GM21717 (cell line): ENCODE measurements around the gene ZNF587B.
A peak's percentile ranks its signal among the peaks of the same experiment; 100 is the strongest.
"Not testable (repeated sequence)": the region's sequence is repeated elsewhere in the genome, so short reads cannot be mapped to it uniquely, and the experiment has no call there.

ENCODE experiments used
- ATAC-seq: cut with Tn5 transposase; IDR thresholded peaks from one replicate; pipeline ENCODE4 v1.9.1; 2021; ENCODE audit warnings: mild to moderate bottlenecking, moderate library complexity; ENCODE audit not compliant: unreplicated experiment

The ZNF587B gene

DNA sequence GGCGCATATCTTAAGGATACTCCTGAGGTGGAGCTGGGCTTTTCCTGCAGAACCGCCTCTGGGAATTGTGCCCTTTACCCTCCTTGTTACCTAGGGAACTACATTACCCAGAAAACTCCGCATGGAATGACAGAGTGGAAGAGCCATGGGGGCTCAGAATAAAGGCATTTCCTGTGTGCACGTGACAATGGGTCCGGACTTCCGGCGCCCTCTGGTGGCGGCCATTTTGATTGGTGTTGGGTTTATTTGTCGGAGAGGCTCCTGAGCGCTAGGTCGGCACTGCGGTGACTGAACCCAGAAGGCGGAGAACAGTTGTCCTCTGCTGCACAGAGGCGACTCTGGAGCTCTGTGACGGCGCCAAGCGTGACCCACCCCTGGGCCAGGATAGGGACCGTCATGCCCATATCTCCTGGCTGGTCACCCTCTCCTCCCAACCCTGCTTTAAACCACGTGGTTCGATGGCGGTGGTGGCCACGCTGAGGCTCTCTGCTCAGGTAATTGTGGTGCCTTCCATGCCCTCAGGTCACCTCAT is at the start of gene ZNF587B:
ZNF587B (plus strand) TSS at position 229 of the 532 bp plus-strand sequence; CDS start at position 459, 230 bp downstream.
- ATAC-seq = no peak

DNA sequence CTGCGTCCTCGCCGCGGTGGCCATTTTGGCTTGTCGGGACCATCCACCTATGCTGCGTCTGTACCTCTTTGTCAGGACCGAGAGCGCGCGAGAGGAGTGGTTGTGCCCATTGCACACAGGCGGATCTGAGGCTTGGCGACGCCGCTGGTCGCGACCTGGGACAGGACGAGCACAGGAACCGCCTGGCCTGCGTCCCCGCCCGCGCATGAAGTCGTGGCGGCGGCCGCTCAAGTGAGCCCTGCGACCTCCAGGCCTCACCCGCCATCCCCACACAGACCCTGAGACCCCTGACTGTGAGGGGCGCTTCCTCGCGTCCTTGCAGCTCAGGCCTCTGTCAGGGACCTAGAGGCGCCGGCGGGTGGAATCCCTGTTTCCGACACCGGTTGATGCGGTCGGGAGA is 43.8 kb upstream of the ZNF587B start:
- ATAC-seq = no peak

DNA sequence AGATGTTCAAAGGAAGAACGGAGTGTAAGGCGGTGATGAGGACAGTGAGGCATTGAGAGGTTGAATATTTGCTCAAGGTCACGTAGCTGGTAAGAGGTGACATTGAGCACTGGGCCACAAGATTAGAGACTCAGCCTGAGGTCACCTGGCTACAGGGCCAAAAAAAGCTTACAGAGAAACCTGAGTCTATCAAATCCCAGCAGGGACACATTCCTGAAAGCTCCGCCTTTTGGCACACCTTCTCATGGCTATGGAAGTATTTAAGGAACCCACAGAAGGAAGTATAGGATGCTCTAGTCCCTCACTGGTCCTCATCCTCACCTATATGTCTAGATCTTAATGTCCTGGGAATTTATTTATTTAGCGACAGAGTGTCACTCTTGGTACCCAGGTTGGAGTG is 43.2 kb upstream of the ZNF587B start:
- no peak for ATAC-seq

DNA sequence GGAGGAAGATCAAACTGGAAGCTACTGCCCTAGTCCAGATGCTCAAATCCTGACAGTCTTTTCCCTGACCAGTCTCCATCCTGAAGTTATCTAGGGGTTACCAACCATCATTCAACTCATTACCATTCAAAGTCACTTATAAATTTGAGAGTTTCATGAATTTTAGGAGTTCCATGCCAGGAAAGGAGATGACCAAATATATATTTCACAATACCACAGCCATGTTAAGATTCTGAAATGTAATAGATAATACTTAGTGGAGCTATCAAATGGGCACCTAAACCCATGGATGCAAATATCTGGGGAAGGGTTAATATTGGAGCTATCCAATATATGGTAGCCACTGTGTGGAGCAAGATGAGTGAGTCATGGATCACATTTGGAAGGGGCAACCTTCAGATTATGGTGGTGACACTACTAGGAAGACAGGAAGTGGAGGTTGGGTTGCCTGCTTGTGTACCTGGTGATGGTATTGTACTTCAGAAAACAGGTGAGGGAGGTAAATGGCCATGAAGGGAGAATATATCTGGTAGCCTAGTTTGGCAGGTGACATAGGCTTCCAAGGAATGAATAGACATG is 41.9 kb upstream of the ZNF587B start:
- ATAC-seq = no peak

DNA sequence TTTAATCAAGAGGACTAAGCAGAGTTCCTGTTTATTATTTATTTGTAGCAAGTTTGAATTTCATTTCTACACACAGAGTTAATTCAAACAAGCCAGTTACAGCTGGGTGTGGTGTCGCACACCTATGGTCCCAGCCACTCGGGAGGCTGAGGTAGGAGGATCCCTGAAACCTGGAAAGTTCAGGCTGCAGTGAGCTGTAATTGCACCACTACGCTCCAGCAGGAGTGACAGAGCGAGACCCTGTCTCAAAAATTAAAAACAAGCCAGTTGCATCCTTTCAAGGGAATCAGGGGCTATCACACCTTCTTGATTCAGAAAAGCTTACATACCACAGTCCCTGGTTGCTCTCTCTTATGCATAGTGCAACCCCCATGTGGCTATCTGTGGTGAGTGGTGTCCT is 40.8 kb upstream of the ZNF587B start:
- no peak for ATAC-seq

DNA sequence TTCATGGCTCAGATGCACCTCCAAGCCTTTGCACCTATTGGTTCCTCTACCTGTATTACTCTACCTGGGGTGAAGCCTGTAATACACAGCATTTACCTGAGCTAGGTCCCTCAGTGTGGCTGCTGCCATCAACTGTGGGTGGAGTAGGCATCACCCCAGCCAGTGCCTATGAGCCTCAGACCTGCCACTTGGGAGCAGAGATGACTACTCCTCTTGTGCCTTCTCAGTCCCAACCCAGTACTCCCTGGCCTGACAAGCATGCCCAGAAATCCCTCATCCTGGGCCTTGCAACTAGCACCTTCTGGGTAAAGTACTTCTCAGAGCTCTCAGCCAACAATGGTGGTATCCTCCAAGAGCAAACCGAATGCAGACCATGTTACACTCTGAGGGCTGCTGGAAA is 33.5 kb upstream of the ZNF587B start:
- not testable (repeated sequence) for ATAC-seq

DNA sequence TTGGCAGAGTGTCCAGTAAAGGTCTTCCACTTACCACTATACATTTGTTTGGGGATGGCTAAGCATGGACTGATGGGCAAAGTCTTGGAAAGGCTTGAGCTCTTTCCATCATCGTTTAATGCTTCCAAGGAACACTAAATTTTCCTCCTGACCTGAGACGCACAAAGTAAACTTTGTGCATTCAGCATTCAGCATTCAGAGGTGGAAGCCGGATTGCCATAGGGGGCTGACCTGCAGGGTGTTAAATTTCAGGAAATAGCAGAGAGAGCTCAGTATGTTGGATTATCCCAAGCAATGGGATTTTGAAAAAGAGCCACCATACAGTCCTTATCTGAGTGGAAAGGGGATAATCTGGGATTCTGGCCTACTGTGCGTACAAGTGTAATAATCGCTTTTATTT is 29.4 kb upstream of the ZNF587B start:
- ATAC-seq = no peak

DNA sequence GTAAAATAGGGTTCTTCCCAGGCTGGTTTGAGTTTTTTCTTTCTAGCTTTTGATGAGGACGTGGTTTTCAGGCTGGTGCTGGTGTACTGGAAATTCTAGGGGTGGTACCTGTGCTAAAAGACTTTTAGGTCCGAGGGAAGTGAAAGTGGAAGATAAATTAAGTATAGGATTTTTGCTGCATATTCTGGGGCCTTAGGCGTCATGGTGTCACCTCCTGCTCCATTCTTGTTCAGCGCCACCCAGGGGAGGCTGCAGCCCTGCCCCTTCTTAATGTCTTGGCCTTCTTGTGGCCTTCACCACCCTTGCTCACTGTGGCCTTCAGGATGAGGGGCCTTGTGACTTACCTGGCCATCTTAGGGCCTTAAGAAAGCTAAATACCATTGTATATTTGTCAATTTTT is 27.8 kb upstream of the ZNF587B start:
- ATAC-seq = no peak

DNA sequence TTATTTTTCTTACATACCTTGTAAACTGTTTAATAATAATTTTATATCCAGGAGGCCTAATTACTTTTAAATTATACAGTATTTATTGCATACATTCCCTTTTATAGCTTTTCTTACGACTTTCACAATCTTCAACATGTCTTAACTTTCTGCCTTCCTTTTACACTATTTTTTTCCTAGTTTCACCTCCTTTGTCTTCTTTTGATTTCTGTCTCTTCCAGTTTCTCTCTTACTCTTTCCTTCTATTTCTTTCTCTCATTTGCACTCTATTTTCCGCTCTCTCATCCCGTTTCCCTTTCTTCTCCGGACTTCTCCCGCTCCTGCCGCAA is 26.9 kb upstream of the ZNF587B start:
- no peak for ATAC-seq

DNA sequence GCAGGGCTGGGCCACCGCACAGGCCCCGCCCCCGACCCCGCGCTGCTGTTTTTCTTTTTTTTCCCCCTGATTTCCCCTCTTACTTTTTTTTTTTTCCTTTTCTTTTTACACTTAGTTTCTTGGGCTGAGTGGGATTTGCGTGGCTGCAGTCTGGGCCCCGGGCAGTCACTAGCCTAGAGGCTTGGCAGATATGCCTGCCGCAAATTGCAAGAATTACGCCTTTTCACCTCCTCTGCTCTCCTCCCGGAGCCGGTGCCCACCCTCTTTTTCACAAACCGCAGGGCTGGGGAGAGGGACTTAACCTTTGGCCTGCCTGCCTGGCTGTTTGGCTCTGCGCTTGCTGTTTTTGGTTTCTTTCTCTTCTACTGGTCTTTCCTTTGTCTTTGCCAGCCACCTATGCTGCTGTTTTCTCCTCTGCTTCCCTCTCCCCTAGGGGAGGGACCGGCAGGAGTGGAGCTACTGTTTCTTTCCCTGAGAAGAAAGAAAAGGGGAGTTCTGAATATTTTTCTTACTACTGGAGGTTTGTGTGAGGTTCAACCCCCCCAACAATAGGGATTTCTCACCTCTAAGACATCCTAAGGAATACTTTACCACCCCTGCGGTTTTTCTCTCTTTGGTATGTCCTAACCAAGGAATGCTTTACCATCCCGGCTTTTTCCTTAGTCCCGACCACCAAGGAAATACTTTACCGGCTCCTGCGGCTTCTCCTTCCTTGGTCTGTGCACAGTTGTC is 26.3 kb upstream of the ZNF587B start:
- ATAC-seq = no peak

DNA sequence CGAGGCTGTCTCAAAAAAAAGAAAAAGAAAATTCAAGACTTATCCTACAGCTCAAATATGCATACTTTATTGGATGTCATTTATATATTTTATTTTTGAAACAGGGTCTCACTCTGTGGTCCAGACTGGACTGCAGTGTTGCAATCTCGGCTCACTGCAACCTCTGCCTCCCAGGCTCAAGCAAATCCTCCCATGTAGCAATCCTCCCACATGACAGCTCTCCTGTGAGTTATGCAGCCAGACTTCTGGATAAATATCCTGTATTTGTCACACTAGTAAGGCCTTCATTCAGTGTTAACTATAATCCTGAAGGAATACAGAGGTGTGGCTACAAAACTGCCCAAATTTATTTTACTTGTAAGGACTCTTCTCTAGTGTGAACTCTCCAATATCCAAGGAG is 22.6 kb upstream of the ZNF587B start:
- no peak for ATAC-seq

DNA sequence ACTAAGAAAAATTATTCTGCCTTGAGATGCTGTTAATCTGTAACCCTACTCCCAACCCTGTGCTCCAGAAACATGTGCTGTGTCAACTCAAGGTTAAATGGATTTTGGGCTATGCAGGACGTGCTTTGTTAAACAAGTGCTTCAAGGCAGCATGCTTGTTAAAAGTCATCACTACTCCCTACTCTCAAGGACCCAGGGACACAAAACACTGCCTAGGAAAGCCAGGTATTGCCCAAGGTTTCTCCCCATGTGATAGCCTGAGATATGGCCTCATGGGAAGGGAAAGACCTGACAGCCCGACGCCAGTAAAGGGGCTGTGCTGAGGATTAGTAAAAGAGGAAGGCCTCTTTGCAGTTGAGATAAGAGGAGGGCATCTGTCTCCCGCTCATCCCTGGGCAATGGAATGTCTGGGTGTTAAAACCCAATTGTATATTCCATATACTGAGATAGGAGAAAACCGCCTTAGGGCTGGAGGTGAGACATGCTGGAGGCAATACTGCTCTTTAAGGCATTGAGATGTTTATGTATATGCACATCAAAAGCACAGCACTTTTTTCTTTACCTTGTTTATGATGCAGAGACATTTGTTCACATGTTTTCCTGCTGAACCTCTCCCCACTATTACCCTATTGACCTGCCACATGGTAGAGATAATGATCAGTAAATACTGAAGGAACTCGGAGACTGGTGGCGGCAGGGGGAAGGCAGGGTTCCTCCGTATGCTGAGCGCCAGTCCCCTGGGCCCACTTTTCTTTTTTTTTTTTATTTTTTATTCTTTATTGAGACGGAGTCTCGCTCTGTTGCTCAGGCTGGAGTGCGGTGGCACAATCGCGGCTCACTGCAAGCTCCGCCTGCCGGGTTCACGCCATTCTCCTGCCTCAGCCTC is 19.4 kb upstream of the ZNF587B start:
- ATAC-seq = not testable (repeated sequence)

DNA sequence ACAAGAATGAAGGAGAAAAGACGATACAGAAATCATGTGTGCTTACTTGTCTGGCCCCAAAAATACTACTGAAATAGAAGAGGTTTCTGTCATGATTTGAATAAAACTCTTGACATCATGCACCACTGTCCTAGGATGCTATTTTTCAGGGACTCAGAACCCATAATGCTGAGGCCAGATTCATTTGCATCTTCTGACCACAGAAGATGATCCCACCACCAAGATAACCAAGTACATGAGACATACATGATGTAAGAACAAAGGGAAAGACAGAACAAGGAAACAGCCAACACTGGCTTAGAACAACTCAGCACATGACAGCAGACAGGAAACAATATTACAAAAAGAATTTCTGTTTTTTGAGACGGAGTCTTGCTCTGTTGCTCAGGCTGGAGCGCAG is 17.9 kb upstream of the ZNF587B start:
- peak; percentile 43 for ATAC-seq

DNA sequence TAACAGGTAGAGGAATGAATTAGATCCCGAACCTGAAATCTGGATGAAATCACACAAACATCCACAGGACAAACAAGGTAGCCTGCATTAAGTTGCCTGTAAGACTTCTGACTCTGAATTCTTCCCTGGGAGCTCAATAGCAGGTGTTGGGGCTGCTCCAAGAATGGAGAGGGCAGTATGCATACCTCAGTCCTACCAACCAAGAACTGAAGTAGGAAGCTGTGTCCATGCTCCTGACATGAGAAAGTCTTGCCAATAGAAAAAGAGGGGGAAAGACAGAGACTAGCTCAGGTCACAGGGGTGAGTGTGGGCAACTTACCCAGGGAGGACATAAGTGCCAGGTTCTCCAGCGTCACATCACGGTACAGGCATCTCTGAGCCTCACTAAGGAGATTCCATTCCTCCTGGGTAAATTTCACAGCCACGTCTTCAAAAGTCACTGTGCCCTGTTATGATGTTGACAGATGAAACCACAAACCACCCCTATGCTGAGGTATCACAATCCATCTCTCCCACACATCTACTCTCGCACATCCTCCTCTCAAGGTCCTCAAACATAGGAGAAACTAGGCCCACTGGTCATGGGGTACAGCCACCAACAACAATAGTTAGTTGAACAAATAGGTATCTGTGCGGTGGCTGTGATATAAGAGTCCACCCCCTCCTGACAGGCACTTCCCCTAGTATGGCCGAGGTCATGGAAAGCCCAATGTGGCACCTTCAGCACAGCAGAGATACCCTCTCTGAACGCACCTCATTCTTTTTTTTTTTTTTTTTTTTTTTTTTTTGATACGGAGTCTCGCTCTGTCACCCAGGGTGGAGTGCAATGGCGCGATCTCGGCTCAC is 16.9 kb upstream of the ZNF587B start:
- ATAC-seq = not testable (repeated sequence)

DNA sequence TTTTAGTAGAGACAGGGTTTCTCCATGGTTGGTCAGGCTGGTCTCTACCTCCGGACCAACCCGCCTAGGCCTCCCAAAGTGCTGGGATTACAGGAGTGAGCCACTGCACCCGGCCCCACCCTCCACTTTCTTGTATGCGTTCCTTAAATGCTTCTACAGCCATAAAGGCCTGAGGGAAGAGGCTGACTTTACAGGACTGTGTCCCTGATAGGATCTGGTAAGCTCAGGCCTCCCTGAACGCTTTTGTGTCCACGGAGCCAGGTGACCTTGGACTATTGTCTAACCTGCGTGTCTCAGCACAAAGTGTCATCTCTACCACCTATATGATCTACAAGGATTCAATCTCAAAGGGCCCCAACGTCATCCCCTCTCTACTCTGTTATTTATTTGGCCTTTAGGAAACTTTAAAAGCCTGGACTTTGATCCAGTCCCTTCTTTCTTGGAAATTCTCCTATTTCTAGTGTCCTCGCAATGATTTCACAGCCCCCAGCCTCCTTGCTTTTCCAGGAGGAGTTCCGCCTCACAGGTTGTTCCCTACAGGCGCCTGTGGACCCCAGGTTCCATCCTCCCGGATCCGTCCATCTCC is 16.1 kb upstream of the ZNF587B start:
- no peak for ATAC-seq

DNA sequence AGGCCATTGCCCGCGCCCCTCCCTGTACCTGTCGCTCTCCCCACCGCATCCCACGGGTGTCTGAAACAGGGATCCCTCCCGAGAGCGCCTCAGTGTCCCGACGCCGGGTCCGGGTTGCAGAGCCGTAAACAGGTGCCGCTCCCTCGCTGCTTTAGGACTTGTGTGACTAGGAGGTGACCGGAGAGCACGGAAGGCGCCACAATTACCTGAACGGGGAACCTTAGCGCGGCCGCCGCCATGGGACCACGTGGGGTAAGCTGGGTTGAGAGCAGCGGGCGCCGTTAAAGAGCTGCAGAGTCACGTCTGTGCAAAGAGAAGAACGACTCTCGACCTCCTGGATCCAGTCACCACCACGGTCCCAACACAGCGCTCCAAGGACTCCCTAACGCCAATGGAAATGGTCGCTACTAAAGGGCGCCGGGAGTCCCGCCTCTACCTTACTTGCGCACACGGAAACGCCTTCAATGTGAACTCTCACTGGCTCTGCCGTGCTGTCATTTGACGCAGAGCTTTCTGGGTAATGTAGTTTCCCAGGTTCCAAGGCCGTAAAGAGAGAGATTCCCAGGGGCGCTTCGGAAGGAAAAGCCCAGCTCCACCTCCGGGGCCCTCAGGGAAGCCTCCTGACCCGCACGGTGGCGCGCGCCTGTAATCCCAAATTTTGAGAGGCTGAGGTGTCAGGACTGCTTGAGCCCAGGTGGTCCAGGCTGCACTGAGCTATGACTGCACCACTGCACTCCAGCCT is 15.4 kb upstream of the ZNF587B start, which contains the start of gene ZNF552:
ZNF552 (minus strand) TSS at position 409 of the 742 bp plus-strand sequence; CDS start at position 239, 170 bp downstream.
- ATAC-seq = peak; percentile 66

DNA sequence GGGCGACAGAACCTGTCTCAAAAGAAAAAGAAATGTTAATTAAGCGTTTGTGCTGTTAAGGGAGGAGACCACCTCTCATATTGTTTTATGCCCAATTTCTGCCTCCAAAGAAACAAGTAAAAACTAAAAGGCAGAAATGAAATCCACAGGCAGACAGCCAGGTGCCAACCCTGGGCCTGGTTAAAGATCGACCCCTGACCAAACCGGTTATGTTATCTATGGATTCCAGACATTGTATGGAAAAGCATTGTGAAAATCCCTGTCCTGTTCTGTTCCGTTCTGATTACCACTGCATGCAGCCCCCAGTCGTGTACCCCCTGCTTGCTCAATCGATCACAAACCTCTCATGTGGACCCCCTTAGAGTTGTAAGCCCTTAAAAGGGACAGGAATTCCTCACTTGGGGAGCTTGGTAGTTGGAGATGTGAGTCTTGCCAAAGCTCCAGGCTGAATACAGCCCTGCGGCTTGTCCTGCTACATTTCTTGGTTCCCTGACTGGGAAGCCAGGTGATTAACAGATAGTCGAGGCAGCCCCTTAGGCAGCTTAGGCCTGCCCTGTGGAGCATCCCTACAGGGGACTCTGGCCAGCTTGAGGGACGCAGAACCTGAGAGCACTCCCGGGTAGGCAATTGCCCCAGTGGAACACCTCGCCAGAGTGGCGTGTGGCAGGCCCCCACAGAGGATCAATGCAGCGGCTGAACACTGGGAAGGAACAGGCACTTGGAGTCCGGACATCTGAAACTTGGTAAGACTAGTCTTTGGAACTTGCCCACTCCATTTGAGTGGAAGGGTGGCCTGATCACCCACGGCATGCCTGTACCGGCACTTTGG is 14.6 kb upstream of the ZNF587B start:
- no peak for ATAC-seq

DNA sequence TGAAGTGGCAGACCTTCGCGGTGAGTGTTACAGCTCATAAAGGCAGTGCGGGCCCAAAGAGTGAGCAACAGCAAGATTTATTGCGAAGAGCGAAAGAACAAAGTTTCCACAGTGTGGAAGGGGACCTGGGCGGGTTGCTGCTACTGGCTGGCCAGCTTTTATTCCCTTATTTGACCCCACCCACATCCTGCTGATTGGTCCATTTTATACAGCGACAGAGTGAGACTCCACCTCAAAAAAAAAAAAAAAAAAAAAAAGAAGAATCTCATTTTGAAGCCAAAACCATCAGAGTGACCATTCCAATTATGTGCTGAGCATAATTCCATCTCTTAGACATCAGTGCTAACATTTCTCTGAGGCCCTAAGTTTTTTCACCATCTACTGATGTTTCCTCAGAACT is 13.4 kb upstream of the ZNF587B start:
- no peak for ATAC-seq

DNA sequence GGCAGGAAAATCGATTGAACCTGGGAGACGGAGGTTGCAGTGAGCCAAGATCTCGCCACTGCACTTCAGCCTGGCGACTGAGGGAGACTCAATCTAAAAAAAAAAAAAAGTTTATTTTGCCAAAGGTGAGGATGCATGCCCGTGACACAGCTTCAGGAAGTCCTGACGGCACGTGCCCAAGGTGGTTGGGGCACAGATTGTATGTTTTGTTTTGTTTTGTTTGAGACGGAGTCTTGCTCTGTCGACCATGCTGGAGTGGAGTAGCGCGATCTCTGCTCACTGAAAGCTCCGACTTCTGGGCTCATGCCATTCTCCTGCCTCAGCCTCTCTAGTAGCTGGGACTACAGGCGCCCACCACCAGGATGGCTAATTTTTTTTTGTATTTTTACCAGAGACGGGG is 12.1 kb upstream of the ZNF587B start:
- ATAC-seq = no peak
